ENCODE measurements around the gene SCAPER. TPM values are rescaled to one million over a fixed set of nuclear protein-coding genes. Genes with fewer than 3 reads are reported as not detected.

The SCAPER gene
- total RNA-seq, 1 experiment from 2014 or later, result 7.4 TPM

- Histone ChIP-seq H2AFZ (ENCODE audit: low read length) (no peak overlapping the region), H2BK120ac (ENCODE audit: low read depth, low read length, poor library complexity, severe bottlenecking) (no peak overlapping the region), H4K5ac (ENCODE audit: insufficient read length, low read depth, low read length) (no peak overlapping the region), H3K14ac (ENCODE audit: insufficient read depth, low read length) (no peak overlapping the region), H2BK20ac (ENCODE audit: low read depth, low read length, poor library complexity, severe bottlenecking) (no peak overlapping the region), H3K23ac (ENCODE audit: insufficient read length, low read depth, low read length) (no peak overlapping the region), H2BK12ac (ENCODE audit: insufficient read length, low read depth, low read length) (no peak overlapping the region), H3K27ac (ENCODE audit: insufficient read length, low read depth, low read length) (no peak overlapping the region), H3K56ac (ENCODE audit: insufficient read length, low read depth, low read length) (no peak overlapping the region), H2BK15ac (ENCODE audit: low read depth, low read length) (no peak overlapping the region), H3K27me3 (ENCODE audit: insufficient read depth, low read length) (no peaks in the 10 kb centered on the region), H3K4me1 (ENCODE audit: insufficient read depth, low read length) (no peaks in the 10 kb centered on the region), H3K79me2 (ENCODE audit: insufficient read depth, low read length) (no peaks in the 10 kb centered on the region), H3K9me3 (ENCODE audit: control insufficient read depth, low read depth, low read length) (no peaks in the 10 kb centered on the region), H3K79me1 (ENCODE audit: insufficient read depth, low read depth, low read length, poor library complexity, severe bottlenecking) (no peaks in the 10 kb centered on the region), H4K91ac (ENCODE audit: insufficient read length, low read depth, low read length) (no peak overlapping the region), H3T11ph (ENCODE audit: low read length) (no peak overlapping the region), H4K20me1 (ENCODE audit: control insufficient read depth, insufficient read depth, insufficient read length) (no peaks in the 10 kb centered on the region), H2BK5ac (ENCODE audit: insufficient read length, low read length) (no peak overlapping the region), H3K9ac (ENCODE audit: extremely low read depth, insufficient read length, low read length) (no peak overlapping the region), H4K8ac (replicated peaks; ENCODE audit: insufficient read length, low read depth, low read length) (no peak overlapping the region), H3K18ac (ENCODE audit: insufficient read length, low read depth, low read length) (no peak overlapping the region), H3K4me2 (ENCODE audit: insufficient read depth, insufficient read length, low read length) (no peak overlapping the region), H3K4ac (ENCODE audit: low read depth, low read length) (no peak overlapping the region), H3K23me2 (ENCODE audit: insufficient read length, low read depth, low read length, poor library complexity, severe bottlenecking) (no peaks in the 10 kb centered on the region), H2AK5ac (ENCODE audit: insufficient read length, low read length) (no peak overlapping the region)
- no peaks in the 10 kb centered on the region for H3K27me3 Mint-ChIP-seq (ENCODE audit: low read depth)
- DNase-seq, result no peak
- H3K4me1 Mint-ChIP-seq, result no peaks in the 10 kb centered on the region
- 0 out of 7 replicates have a peak overlapping the region, but pooled peaks of 1 of the 3 experiments have one; percentile 45 for H3K27ac Mint-ChIP-seq
- no peak for TF ChIP-seq CTCF (conservative IDR thresholded peaks at IDR 0.05)
- no peak overlapping the region for H3K4me3 Mint-ChIP-seq
- H3K36me3 Mint-ChIP-seq (ENCODE audit: insufficient read depth in 1 of 3, low read depth in 3 of 3), result peaks cover 0 to 2% (median 0%) of the 10 kb centered on the region in 3 experiments; a peak in 4 of 7 replicates
- WGBS (ENCODE audit: extremely low coverage, insufficient read length, low lambda C conversion rate), result no CpG with 5 or more reads among the region's 4 CpGs
- peaks cover 1 to 4% of the 10 kb centered on the region in 2 experiments; a peak in 3 of 5 replicates for H3K9me3 Mint-ChIP-seq
Measured at GRCh38 chr15:76714950-76715349, 190.2 kb downstream of the SCAPER start.

All from H9 (cell line).